GM12878 (cell line): Measurements from ENCODE around the gene ATRN. TPM values are rescaled to one million over a fixed set of nuclear protein-coding genes. Genes with fewer than 3 reads are reported as not detected.

Experiments used
- ATAC-seq: fragments of 200-7000 bp; cut with Tn5 transposase; 3 replicates; pipeline ENCODE4 v1.9.1; 2020; ENCODE audit warnings: mild to moderate bottlenecking, moderate library complexity
- BruUV-seq: library from RNA; stranded (reverse); fragments of 400-500 nt; replicated peaks from 2 replicates; lab custom pipeline; 2021; lab: Mats Ljungman, UMichigan
- CTCF ChIA-PET: fragments of 300-600 bp; sonication (Branson Sonifier 250); formaldehyde crosslinking; extraction: SDS; loops from one replicate; lab custom pipeline; 2021; ENCODE audit warnings: inconsistent platforms; lab: Yijun Ruan, JAX
- POLR2A ChIA-PET: fragments of 350-600 bp; formaldehyde crosslinking; extraction: SDS; loops from one replicate; lab custom pipeline; 2021; ENCODE audit warnings: inconsistent platforms; lab: Charles Lee
- RAD21 ChIA-PET: fragments of 300-600 bp; sonication (Branson Sonifier 250); formaldehyde crosslinking; loops from one replicate; lab custom pipeline; 2023; ENCODE audit warnings: antibody characterized with exemption; ENCODE audit not compliant: unreplicated experiment; lab: Charles Lee
- SMC1A ChIA-PET: fragments of 300-600 bp; sonication (Branson Sonifier 250); formaldehyde crosslinking; loops from one replicate; lab custom pipeline; 2023; ENCODE audit not compliant: unreplicated experiment, uncharacterized antibody; lab: Charles Lee
- DNase-seq: peaks from one replicate; pipeline ENCODE4 v3.0.0-alpha.2; 2011; ENCODE audit warnings: low read depth, low spot score
- FAIRE-seq: peaks from 3 replicates; lab custom pipeline; 2011; peaks lifted over from hg19 to GRCh38; lab: Jason Lieb, UNC
- H2AFZ ChIP-seq: 2 replicates; pipeline ENCODE4 v1.6.0; 2011; ENCODE audit warnings: low read depth, low read length, control low read depth; ENCODE audit not compliant: control insufficient read depth
- H3K27ac ChIP-seq: 2 replicates; pipeline ENCODE4 v1.5.1; 2011; ENCODE audit warnings: control low read depth; ENCODE audit not compliant: control insufficient read depth, insufficient read depth
- H3K27me3 ChIP-seq, 2 experiments: replicated peaks in 1 of 2; 2 replicates each; pipeline versions ENCODE4 v1.6.0 to v1.6.1; 2011; ENCODE audit warnings: low read length in 1 of 2; ENCODE audit not compliant: control insufficient read depth in 2 of 2, insufficient read depth in 2 of 2
- H3K36me3 ChIP-seq, 2 experiments: 2 replicates each; pipeline ENCODE4 v1.5.1; 2011; ENCODE audit warnings: low read length in 1 of 2; ENCODE audit not compliant: control insufficient read depth in 2 of 2, insufficient read depth in 2 of 2
- H3K4me1 ChIP-seq: 2 replicates; pipeline ENCODE4 v1.6.1; 2011; ENCODE audit warnings: mild to moderate bottlenecking, low read length, moderate library complexity, mixed read lengths; ENCODE audit not compliant: control insufficient read depth, insufficient read depth
- H3K4me2 ChIP-seq: 2 replicates; pipeline ENCODE4 v1.6.0; 2011; ENCODE audit warnings: control low read depth; ENCODE audit not compliant: control insufficient read depth, insufficient read depth
- H3K4me3 ChIP-seq: fragments of 200-600 bp; sonication (generic); 2 replicates; pipeline ENCODE4 v1.5.1; 2016
- H3K79me2 ChIP-seq: 2 replicates; pipeline ENCODE4 v1.6.0; 2011; ENCODE audit warnings: low read length; ENCODE audit not compliant: control insufficient read depth, insufficient read depth
- H3K9ac ChIP-seq: 2 replicates; pipeline ENCODE4 v1.8.0; 2011; ENCODE audit warnings: low read length, control low read depth, mixed read lengths; ENCODE audit not compliant: control insufficient read depth, insufficient read depth
- H3K9me3 ChIP-seq: replicated peaks from 3 replicates; pipeline ENCODE4 v1.5.1; 2011; ENCODE audit warnings: mild to moderate bottlenecking, low read length; ENCODE audit not compliant: control insufficient read depth, insufficient read depth
- H4K20me1 ChIP-seq: 2 replicates; pipeline ENCODE4 v1.6.0; 2011; ENCODE audit not compliant: control insufficient read depth, insufficient read depth
- ATF3 ChIP-seq: IDR thresholded peaks from 2 replicates; pipeline ENCODE4 v1.6.1; 2011; ENCODE audit warnings: low read depth, mild to moderate bottlenecking, low read length, moderate library complexity, borderline replicate concordance; ENCODE audit errors: extremely low read depth
- BCLAF1 ChIP-seq: fragments of 450-650 bp; IDR thresholded peaks from 2 replicates; pipeline ENCODE4 v1.6.1; 2017; ENCODE audit warnings: antibody characterized with exemption, mild to moderate bottlenecking, moderate library complexity
- CTCF ChIP-seq, 3 experiments: IDR thresholded peaks in 2 of 3; conservative IDR thresholded peaks in 1 of 3; 2 replicates each; pipeline ENCODE4 v1.5.1; 2011; ENCODE audit warnings: low read depth in 3 of 3, low read length in 3 of 3, mild to moderate bottlenecking in 3 of 3, control low read depth in 2 of 3, moderate library complexity in 2 of 3, inconsistent platforms in 1 of 3, mixed read lengths in 1 of 3; ENCODE audit not compliant: control insufficient read depth in 2 of 3, insufficient read depth in 1 of 3; ENCODE audit errors: extremely low read depth in 1 of 3
- MYB ChIP-seq: fragments of 150-350 bp; IDR thresholded peaks from 2 replicates; pipeline ENCODE4 v1.6.1; 2014; ENCODE audit warnings: mild to moderate bottlenecking, low read depth, low read length, borderline replicate concordance
- SKIL ChIP-seq: fragments of 450-650 bp; IDR thresholded peaks from 2 replicates; pipeline ENCODE4 v1.6.1; 2017; ENCODE audit warnings: mild to moderate bottlenecking, low read depth, inconsistent platforms; ENCODE audit not compliant: poor library complexity, severe bottlenecking
- WGBS: methylation state at CpG from one replicate; pipeline ENCODE4 v1.1.6; 2016; ENCODE audit warnings: low lambda C conversion rate; ENCODE audit not compliant: insufficient replicate concordance, insufficient coverage; ENCODE audit errors: missing lambda C conversion rate; 5-methylcytosine and 5-hydroxymethylcytosine counted together
- in situ Hi-C: fragments of 300-500 bp; cut with MboI; formaldehyde crosslinking; loops from 9 replicates; pipeline ENCODE4 v1.14.3; 2018; ENCODE audit warnings: mixed read lengths
- intact Hi-C: fragments of 100-400 bp; cut with micrococcal nuclease; formaldehyde crosslinking; loops from one replicate; pipeline ENCODE4 v1.14.2; 2022; ENCODE audit not compliant: unreplicated experiment
- polyA plus RNA-seq, 11 experiments: library from polyadenylated mRNA; depleted of rRNA in 4 of 11; unstranded in 6 of 11; stranded (reverse) in 5 of 11; fragments of >200 nt; fragmentation: Nextera tagmentation in 4 of 11; fragmentation: Illumina TruSeq in 1 of 11; extraction: Ambion mirVana in 4 of 11; extraction: Trizol in 1 of 11; gene quantifications; 1 replicate in 1 of 11; 2 replicates in 10 of 11; pipeline versions ENCODE4 v1.2.1 to v1.2.3, GENCODE V29; 2011 to 2016; ENCODE audit warnings: inconsistent platforms in 2 of 11, missing spikeins in 2 of 11, low read depth in 1 of 11
- total RNA-seq, 4 experiments: library from RNA; depleted of rRNA in 3 of 4; stranded (reverse); fragments of >200 nt in 3 of 4; fragmentation: Illumina TruSeq in 1 of 4; extraction: Trizol in 1 of 4; gene quantifications; 2 replicates each; pipeline versions ENCODE4 v1.2.1 to v1.2.3, GENCODE V29; 2013 to 2021

Gene ATRN
- total and polyA plus RNA-seq, 10 of the 15 experiments (the other 5 are each of a cell fraction or from before 2014, with no cell fraction given): 0.71 to 11.6 (median 6.9) TPM

GRCh38 chr20:3627476-3627875 is 156.7 kb downstream of the ATRN start (continued):
- TF ChIP-seq ATF3: no peak
- TF ChIP-seq SKIL: no peak
- no peak for TF ChIP-seq MYB
- no peak for TF ChIP-seq CTCF (IDR thresholded peaks at IDR 0.05 in 2 of 3, conservative IDR thresholded peaks at IDR 0.05 in 1 of 3; ENCODE audit: control insufficient read depth in 2 of 3, extremely low read depth in 1 of 3, insufficient read depth in 1 of 3, low read depth in 3 of 3, low read length in 3 of 3)
- TF ChIP-seq, all 136 proteins: peak for 0

GRCh38 chr20:3628502-3629314 is 157.9 kb downstream of the ATRN start:
- ATAC-seq (no peak), DNase-seq (no peak), FAIRE-seq (no peak)
- Histone ChIP-seq H3K9ac (no peak overlapping the region), H2AFZ (no peak overlapping the region), H3K4me3 (no peak overlapping the region), H3K36me3 (peaks cover 0 to 4% of the 10 kb centered on the region in 2 experiments; a peak in 2 of 4 replicates), H3K27me3 (no peaks in the 10 kb centered on the region), H3K79me2 (no peaks in the 10 kb centered on the region), H3K27ac (no peak overlapping the region), H4K20me1 (no peaks in the 10 kb centered on the region), H3K9me3 (no peaks in the 10 kb centered on the region), H3K4me1 (no peaks in the 10 kb centered on the region), H3K4me2 (no peak overlapping the region)
- POLR2A ChIA-PET: no interaction called here
- CTCF ChIA-PET: no interaction called here
- BruUV-seq: no TSS peak
- WGBS: 86% methylated on average over 16 of the region's 16 CpGs
- intact Hi-C loops (no loop called here), in situ Hi-C loops (no loop called here)
- SMC1A ChIA-PET: no interaction called here
- TF ChIP-seq BCLAF1: no peak
- RAD21 ChIA-PET: no interaction called here
